SKM-1 treated with dmso at 0.1 percent for 144 hours (cell line): ENCODE measurements around the gene TMPRSS4.
"Not testable (repeated sequence)": the region's sequence is repeated elsewhere in the genome, so short reads cannot be mapped to it uniquely, and the experiment has no call there.

Experiments used
- DNase-seq: peaks from one replicate; lab custom pipeline; 2025; ENCODE audit not compliant: unreplicated experiment; lab: John Stamatoyannopoulos, UW

The TMPRSS4 gene

DNA sequence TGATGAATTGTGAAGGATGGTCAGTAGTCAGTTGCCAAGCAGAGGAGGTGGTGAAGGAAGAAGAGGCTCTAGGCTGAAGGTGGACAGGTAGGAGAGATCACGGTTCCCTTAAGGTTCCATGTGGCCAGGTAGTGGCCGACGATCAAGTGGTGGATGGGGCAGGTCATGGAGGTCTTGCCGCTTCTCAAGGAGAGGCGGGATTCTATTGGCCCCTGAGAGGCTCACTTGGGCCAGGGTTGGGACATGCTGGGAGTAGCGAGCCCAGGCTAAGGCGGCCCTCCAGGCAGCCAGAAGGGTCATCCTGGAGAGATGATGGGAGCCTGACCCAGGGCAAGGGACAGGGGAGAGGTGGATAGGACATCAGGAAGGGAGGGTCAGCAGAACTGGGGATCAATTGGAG lies 20.9 kb upstream of the TMPRSS4 start:
- no peak for DNase-seq

DNA sequence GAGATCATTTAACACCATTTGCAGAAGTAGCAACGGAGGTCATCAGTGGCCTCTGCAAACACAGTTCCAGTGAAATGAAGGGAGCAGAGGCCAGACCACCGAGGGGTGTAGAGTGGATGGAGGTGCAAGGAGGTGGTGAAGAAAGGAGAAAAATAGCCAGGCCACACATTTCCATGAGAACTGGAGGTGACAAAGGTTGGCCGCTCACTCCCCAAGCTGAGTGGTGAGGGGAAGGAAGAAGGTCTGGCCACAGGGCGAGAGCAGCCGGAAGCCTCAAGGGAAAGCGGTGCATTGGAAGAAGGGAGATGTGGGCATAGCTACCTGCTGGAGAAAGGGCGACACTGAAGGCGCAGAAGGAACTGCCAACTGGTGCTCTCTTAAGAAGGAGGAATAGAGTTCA lies 20.1 kb upstream of the TMPRSS4 start:
- no peak for DNase-seq

DNA sequence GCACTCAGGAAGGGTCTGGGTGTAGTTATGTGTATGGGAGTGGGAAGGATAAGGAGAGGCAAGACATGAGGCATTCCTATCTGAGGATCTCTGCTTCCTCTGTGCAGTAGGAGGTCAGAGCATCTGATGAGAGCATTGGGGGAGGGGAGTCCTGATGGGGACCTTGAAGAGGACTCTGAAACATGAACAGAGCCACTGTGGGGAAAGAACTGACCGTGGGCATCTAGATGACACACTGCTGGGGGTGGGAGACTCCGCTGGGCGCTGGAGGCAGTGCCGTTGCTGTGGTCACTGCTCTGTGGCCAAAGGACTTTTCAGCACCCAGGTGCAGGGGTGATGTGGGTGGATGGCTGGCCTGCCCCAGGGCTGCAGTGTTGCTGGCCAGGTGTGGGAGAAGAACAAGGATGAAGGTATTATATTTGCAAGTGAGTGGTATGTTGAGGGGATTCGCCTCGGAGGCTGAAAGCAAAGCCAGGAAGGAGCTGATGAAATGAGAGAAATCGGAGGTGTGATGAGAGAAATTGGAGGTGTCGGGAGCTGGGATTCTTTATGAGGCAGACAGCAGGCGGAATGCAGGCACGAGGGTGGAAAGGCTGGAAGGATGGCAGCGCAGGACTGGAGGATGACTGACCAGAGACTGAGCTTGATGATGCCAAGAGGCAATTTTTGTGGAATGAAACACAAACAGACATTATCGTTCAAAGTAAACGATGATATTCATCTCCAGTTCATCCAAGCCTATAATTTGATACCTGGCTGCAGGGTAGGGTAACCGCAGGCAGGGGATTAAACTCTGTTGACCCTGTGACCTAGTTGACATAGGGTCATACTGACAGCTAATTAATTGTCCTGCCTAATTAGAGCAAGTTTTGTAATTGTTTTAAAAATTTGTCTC lies 19.4 kb upstream of the TMPRSS4 start:
- no peak for DNase-seq

DNA sequence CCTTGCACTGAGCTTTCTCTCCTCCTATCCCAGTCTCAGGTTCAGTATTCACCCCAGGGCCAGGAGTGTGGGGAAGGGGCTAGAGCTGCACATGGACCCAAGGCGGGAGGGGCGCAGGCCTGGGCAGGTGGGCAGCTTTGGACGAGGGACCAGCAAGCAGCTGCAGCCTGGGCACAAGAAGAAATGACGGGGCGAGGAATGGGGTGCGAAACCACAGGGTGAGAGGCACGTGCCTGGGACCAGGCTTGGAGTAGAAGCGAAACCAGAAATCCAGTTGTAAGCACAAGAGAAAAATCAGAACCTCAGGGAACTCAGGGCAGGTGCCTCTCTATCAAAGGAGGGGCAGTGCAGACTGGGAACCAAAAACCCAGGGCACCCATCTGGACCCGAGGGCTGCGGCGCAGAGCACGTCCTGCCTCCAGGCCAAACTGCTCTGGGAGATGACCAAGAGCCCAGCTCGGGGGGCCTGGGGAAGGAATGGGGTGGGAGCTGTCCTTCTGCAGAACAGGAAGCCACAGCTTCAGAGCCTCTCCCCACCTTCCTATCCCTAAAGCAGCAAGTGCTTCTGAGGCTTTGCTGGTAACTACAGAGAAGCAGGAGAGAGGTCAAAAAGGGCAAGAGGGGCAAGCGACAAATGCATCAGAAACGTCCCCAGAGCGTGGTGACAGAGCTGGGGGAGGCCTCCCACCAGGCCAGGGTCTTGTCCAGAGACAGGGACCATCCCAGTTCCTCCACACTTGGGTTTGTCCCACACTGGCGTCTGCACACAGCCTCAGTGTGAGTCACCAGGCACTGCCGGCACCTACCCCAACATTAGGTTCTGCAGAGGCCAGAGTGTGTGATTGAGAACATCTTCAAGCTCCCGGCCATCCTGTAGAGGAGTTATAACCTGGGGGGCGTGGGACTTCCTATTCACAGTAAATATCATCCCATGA lies 18.3 kb upstream of the TMPRSS4 start:
- DNase-seq = no peak

DNA sequence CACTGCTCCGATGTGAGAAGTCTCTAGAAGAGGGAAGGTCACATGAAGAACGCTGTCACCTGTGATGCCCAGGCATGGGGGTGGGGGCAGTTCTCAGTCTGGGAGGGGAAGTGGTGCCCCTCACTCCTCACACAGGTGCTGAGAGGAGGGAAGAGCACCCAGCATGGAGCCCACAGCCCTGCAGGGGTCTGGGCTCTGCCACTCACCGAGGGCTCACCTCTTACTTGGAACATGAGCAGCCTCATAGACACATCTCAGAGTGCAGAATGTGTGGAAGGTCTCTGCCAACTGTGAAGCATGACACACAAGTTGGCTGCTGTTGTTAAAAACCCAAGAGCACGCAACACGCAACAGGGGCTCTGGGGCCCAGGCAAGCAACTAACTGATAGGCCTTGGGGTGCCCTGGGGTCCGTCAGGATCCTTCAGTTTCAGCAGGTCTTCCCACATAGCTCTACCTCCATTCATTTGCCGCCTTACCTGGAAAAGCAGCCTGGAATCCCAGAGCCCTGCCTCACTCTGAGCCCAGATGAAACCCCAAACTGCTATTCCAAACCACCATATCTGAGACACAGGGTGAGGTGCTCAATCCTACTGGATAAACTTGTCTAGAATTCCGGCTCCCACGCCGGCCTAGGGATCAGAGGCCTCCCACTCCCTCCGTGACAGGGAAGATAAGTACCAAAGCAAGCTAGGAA lies 17.5 kb upstream of the TMPRSS4 start:
- no peak for DNase-seq

DNA sequence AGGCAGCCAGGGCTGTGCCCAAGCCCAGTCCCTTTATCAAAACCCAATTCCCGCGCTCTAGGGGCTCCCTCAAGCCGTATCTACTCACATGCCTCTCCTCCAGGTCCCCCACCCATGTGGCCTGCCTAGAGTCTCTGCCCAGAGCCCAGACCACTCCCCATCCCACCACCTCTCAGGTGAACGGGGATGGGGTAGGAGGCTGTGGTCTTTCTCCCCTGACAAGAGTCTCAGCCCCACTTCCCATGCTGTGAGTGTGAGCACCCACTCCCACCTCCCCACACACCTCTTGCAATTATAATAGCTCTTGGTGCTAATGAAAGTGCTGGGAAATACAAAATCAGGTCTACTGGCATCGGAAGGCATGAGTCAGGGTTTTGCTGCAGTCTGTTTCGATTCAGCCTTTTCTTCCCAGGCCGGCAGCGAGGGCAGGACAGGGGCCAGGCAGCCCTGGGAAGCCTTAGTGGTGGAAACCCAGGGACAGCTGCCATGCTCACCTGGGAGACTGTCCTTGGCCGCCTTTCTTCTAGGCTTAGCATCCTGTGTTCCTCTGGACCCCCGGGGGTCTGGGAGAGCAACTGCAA lies 16.7 kb upstream of the TMPRSS4 start:
- DNase-seq = no peak

DNA sequence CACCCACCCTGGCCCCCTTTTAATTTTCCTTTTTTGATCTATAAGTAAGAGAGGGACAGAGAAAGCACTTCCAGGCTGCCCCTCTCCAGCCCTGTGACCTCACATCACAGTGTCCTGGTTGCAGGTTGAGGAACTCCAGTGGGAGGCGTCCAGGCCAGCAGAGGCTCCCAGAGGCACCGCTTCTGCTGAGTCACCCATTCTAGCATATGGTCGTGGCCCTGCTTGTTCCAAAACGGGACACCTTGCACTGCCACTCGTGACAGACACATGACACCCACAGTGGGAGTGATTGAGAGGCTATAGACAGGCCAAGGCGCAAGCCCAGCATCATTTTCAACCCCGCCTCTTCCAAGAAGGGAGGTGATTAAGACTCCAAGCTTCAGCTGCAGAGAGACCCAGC lies 16.0 kb upstream of the TMPRSS4 start:
- no peak for DNase-seq

DNA sequence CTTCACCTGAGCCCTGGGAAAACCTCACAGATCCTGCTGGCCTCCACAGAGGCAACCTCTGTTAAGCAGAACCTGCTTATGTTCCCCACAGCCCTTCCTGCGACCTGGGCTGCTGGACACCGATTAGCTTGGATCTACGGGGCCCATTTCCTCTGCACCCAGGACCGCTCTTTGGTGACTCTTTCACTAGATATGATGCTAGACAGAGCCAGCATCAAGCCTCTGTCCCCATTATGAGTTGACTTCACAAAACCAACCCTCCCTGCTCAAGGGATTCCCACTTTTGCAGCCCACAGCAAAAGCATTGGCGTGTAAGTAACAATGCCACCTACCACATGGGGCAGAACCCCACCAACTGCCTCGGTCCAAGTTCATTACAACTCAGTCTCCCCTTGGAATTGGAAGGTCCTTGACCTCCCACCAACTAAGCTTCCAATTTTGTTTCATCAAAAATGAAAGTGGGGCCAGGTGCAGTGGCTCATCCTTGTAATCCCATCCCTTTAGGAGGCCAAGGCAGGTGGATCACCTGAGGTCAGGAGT lies 15.2 kb upstream of the TMPRSS4 start:
- no peak for DNase-seq

DNA sequence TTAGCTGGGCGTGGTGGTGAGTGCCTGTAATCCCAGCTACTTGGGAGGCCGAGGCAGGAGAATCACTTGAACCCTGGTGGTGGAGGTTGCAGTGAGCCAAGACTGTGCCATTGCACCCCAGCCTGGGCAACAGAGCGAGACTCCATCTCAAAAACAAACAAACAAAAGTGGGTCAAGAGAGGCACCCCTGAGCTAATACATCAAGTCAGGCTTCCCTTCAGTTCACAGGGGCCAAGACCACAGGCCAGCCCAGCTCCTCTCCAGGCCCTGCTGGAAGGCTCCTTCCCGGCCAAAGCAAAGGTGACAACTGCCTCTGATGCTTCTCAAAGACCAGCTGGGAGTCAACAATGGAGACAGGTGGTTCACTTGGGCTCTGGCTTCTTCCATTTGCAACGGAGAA lies 14.7 kb upstream of the TMPRSS4 start:
- not testable (repeated sequence) for DNase-seq

DNA sequence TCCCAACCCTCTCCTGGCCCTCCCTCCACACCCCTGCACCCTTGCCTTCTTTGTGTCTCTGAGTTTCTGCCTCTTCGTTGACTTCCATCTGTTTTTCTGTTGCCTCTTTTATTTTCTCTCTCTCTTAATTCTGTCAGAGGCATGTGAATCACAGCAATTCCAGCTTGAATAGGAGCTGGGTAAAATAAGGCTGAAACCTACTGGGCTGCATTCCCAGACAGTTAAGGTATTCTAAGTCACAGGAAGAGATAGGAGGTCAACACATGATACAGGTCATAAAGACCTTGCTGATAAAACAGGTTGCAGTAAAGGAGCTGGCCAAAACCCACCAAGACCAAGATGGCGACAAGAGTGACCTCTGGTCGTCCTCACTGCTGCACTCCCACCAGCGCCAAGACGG lies 14.2 kb upstream of the TMPRSS4 start:
- DNase-seq = not testable (repeated sequence)

DNA sequence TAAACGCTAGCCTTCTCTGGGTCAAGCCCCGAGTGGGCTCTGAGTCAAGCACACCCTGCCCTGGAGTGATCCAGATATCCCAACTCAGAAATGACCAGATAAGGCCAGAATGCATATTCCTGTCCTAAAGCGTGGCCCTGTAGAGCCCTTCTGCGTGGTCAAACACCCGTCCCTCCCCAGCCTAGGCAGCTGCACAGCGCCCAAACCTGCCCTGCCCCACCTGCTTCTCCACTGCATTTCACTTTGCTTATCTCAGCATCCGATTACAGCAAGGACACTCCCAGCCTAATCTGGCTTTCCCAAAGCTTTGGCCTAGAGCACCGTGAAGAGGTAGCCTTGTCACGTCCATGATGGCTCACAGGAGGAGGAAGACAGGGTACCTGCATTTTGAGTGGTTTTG lies 11.9 kb upstream of the TMPRSS4 start:
- DNase-seq = no peak

DNA sequence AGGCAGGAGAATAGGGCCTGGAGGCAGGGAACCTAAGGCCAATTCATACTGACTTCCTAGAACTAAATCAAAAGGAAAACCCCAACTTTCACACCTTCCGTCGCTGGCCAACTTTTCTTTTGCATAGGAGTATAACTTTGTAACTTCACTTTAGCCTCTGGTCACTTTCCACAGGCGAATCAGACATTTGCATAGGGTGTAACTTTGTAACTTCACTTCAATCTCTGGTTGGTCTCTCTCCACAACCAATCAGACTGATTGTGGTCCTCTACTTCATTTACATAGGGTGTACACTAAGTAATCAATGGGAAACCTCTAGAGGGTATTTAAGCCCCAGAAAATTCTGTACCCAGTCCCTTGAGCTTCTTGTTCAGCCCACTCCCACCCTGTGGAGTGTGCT lies 11.5 kb upstream of the TMPRSS4 start:
- no peak for DNase-seq

DNA sequence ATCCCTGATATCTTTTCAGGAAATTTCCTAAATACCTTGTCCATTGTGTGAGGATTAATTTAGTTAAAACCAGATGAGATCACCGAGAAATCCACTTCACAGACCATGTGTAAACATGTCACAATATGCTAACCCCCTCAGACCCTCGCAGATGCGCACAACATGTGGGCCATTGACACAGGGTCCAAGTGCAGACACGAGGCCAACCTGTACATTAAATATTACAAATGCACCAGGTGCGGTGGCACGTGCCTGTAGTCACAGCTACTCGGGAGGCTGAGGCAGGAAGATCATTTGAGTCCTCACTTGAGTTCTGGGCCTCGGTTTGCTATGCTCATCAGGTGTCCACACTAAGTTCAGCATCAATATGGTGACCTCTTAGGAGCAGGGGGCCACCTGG lies 9.9 kb upstream of the TMPRSS4 start:
- no peak for DNase-seq

DNA sequence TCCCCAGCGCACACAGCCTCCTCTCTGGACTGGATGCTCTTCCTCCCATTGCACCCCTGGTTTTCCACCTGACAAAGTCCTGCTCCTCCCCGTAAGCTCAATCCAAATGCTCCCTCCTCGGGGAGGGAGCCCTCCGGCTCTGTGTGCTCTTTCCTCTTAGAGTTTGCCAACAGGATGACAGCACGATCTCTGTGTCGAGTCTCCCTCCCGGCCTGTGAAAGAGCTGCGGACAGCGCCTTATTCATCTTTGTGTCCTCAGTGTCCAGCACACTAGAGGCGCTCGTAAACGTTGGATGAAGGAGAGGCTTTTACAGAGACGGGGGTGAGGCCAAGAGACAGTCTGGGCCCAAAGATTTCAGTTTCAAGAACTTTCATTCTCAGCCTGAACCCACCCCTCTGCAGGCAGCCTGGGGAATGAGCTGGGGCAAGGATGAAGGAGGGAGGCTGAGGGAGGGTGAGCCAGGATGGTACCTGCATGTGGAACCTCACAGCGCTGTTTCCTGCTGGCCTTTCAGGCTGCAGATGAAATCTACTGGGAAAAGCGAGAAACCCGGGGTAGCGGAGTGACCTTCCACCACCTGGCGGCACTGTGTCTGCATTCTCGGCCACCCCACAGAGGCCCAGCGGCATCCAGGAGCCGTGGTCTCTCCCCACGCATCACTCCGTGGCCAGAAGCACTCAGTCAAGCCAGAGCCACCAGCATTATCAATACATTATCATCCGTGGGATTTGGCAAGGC lies 8.5 kb upstream of the TMPRSS4 start:
- no peak for DNase-seq

DNA sequence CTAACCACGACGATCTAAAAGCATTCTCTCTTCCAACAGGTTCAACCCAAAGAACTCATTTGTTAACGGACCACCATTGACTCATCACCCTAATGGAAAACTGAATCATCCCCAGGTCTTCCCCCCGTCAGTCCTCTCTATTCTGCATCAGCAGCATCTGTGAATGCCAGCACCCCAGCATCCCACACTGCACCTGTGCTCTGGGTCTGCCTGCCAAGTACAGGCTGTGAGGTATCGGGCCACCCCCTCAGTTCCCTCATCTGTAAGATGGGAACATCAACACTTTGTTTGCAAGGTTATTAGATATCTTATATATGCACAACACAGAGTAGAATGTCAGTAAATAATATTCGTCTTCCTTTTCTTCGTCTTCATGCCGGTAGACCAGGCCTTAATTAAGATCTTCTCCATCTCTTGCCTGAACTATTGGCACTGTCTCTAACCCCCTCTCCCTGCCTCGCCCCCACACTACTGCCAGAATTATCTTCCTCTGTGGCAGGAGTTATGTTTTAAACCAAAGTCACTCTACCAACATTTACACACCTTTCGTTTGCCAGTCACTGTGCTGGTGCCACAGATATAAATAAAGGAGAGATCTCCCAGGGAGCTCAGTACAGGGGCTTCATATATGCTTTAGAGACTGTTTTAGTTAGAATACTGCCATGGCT lies 7.8 kb upstream of the TMPRSS4 start:
- DNase-seq = no peak

DNA sequence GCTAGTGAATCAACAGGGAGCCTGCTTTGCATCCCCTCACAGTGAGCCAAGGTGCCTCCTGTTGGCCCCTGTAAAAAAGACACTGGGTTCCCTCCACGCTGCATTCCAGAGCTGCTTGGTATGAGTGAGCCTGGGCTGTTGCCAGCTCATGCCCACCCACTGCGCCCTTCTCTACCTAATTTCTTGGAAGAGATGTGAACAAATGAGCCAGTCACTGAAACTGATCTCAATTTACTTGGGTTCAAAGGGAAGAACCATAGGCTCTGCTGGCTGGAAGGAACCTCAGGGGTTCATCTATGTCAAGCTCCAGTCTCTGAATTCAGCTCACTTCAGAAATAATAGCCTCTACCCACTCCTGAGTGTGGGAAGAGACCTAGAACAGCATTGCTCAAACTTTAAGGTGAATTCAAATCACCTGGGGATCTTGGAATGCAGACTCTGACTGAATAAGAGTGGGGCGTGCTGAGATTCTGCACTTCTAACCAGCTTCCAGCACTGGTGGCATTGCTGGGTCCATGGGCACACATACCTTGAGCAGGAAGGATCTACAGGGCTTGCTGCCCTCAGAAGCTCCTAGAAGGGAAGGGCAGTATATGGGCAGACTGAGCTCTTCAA lies 5.4 kb upstream of the TMPRSS4 start:
- no peak for DNase-seq

DNA sequence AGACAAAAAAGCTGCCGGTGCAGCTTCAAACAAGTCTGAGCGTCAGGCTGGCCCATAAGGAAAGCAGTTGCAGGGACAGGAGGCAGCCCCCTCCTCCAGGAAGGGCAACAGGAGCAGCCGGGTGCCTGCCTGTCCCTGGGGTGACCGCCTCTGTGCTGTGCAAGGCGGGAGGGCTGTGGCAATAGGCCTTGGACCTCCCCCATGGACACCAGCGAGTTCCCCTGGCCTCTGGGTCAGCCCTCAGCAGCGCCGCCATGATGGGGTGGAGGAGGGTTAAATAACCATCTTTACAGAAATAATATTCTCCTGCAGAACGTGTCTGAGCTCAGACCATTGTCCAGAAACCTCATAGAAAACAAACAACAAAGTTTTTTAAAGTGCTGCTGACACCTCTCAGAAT lies 3.3 kb upstream of the TMPRSS4 start:
- DNase-seq = no peak

DNA sequence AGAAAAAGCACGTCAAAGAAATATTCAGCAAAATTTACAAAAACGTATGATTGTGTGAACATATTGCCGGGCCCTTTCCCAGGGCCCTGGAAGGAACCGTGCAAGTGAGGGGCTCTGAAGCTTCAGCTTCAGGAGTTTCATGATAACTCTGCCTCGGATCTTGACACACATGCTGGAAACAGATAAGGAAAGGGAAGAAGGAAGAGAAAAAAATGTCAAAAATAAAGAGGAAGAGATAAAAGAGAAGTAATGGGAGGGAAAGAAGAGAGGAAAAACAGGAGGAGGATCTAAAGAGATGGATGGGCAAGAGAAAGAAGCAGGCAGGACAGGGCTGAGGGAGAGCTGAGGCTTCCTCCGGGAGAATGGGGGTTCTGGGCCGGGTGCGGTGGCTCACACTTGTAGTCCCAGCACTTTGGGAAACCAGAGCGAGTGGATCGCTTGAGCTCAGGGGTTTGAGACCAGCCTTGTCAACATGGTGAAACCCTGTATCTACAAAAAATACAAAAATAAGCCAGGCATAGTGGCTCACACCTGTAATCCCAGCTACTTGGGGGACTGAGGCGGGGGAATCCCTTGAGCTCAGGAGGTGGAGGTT lies 2.7 kb upstream of the TMPRSS4 start:
- DNase-seq = no peak

DNA sequence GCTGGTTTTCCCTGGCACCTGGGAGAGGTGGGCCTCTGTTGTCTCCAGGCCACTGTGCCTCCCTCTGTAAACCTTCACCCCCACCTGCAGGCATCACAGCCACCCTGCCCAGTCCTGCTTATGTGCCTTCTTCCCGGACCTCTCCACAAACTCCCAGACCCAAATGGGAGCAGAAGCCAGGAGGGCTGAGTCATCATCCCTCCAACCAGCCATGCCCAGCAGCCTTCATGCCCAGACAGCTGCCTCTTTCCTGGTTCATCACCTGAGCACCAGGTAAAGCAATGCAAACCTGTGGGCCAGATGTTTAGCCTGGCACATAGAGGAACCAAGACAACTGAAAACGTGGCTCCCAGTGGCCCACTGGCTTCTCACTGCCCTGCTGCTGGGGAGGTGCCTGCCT lies 2.1 kb upstream of the TMPRSS4 start:
- DNase-seq = no peak
